ENCODE measurements around the gene POTEI. TPM values are rescaled to one million over a fixed set of nuclear protein-coding genes. Genes with fewer than 3 reads are reported as not detected.
"Not testable (repeated sequence)": the region's sequence is repeated elsewhere in the genome, so short reads cannot be mapped to it uniquely, and the experiment has no call there.

Gene POTEI
- polyA plus RNA-seq = 0.10 TPM
- long read RNA-seq, donor 1 = 0 reads
- long read RNA-seq, donor 2 = 0 reads
- long read RNA-seq, donor 3 = 0 reads
- long read RNA-seq, donor 4 = 0 reads
- long read RNA-seq, donor 5 = 0 reads
- long read RNA-seq, donor 6 = 0 reads
- long read RNA-seq, donor 7 = 0 reads
- long read RNA-seq, donor 8, partial matches to known transcripts = 0 of 8 reads
- long read RNA-seq, donor 8, other reads (novel, unspliced or antisense) = 8 of 8 reads
- long read RNA-seq, donor 9 = 0 reads
- long read RNA-seq, donor 10, partial matches to known transcripts = 0 of 12 reads
- long read RNA-seq, donor 10, other reads (novel, unspliced or antisense) = 12 of 12 reads
- long read RNA-seq, donor 11, partial matches to known transcripts = 0 of 6 reads
- long read RNA-seq, donor 11, other reads (novel, unspliced or antisense) = 6 of 6 reads

GRCh38 chr2:130509228-130509627 is at the start of gene POTEI:
Gene POTEI, minus strand, starts transcription at chr2:130509328. Its CDS starts 93 bp downstream, at chr2:130509235.
- not testable (repeated sequence) for H3K4me1 ChIP-seq (ENCODE audit: control insufficient read depth, insufficient read depth, low read length); H3K27ac ChIP-seq (ENCODE audit: low read length); DNase-seq; H3K9me3 ChIP-seq (ENCODE audit: control insufficient read depth, low read depth, low read length); H3K27me3 ChIP-seq (ENCODE audit: control insufficient read depth, insufficient read depth, low read length); H3K36me3 ChIP-seq (ENCODE audit: control insufficient read depth, insufficient read depth, low read length); H3K4me3 ChIP-seq (ENCODE audit: low read length)
- WGBS (ENCODE audit: insufficient coverage, low lambda C conversion rate) = no CpG with 5 or more reads among the region's 13 CpGs

- H3K4me1 ChIP-seq (ENCODE audit: control insufficient read depth, insufficient read depth, low read length); H3K4me3 ChIP-seq (ENCODE audit: low read length); DNase-seq; H3K36me3 ChIP-seq (ENCODE audit: control insufficient read depth, insufficient read depth, low read length); H3K9me3 ChIP-seq (ENCODE audit: control insufficient read depth, low read depth, low read length); H3K27me3 ChIP-seq (ENCODE audit: control insufficient read depth, insufficient read depth, low read length); H3K27ac ChIP-seq (ENCODE audit: low read length): not testable (repeated sequence)
- no CpG with 5 or more reads among the region's 8 CpGs for WGBS (ENCODE audit: insufficient coverage, low lambda C conversion rate)
These were observed 47.3 kb upstream of the POTEI start for GRCh38 chr2:130556441-130556840.

- not testable (repeated sequence) for DNase-seq; H3K4me3 ChIP-seq (ENCODE audit: low read length); H3K4me1 ChIP-seq (ENCODE audit: control insufficient read depth, insufficient read depth, low read length); H3K36me3 ChIP-seq (ENCODE audit: control insufficient read depth, insufficient read depth, low read length); H3K27me3 ChIP-seq (ENCODE audit: control insufficient read depth, insufficient read depth, low read length); H3K27ac ChIP-seq (ENCODE audit: low read length); H3K9me3 ChIP-seq (ENCODE audit: control insufficient read depth, low read depth, low read length)
- WGBS (ENCODE audit: insufficient coverage, low lambda C conversion rate) = no CpG with 5 or more reads among the region's 4 CpGs
These were observed 45.0 kb upstream of the POTEI start for GRCh38 chr2:130554178-130554577.

- H3K27ac ChIP-seq (ENCODE audit: low read length); H3K4me1 ChIP-seq (ENCODE audit: control insufficient read depth, insufficient read depth, low read length); H3K36me3 ChIP-seq (ENCODE audit: control insufficient read depth, insufficient read depth, low read length); DNase-seq; H3K9me3 ChIP-seq (ENCODE audit: control insufficient read depth, low read depth, low read length); H3K4me3 ChIP-seq (ENCODE audit: low read length); H3K27me3 ChIP-seq (ENCODE audit: control insufficient read depth, insufficient read depth, low read length): not testable (repeated sequence)
- WGBS (ENCODE audit: insufficient coverage, low lambda C conversion rate) = no CpG with 5 or more reads among the region's 27 CpGs
These were observed 40.3 kb upstream of the POTEI start for GRCh38 chr2:130549475-130549874.

GRCh38 chr2:130548418-130548817 is 39.3 kb upstream of the POTEI start:
- WGBS (ENCODE audit: insufficient coverage, low lambda C conversion rate) = no CpG with 5 or more reads among the region's 3 CpGs
- H3K9me3 ChIP-seq (ENCODE audit: control insufficient read depth, low read depth, low read length); DNase-seq; H3K4me3 ChIP-seq (ENCODE audit: low read length); H3K27ac ChIP-seq (ENCODE audit: low read length); H3K4me1 ChIP-seq (ENCODE audit: control insufficient read depth, insufficient read depth, low read length); H3K27me3 ChIP-seq (ENCODE audit: control insufficient read depth, insufficient read depth, low read length); H3K36me3 ChIP-seq (ENCODE audit: control insufficient read depth, insufficient read depth, low read length): not testable (repeated sequence)

GRCh38 chr2:130544978-130545377 is 35.9 kb upstream of the POTEI start:
- H3K27me3 ChIP-seq (ENCODE audit: control insufficient read depth, insufficient read depth, low read length); DNase-seq; H3K27ac ChIP-seq (ENCODE audit: low read length); H3K4me1 ChIP-seq (ENCODE audit: control insufficient read depth, insufficient read depth, low read length); H3K36me3 ChIP-seq (ENCODE audit: control insufficient read depth, insufficient read depth, low read length); H3K9me3 ChIP-seq (ENCODE audit: control insufficient read depth, low read depth, low read length); H3K4me3 ChIP-seq (ENCODE audit: low read length): not testable (repeated sequence)
- no CpG with 5 or more reads among the region's 5 CpGs for WGBS (ENCODE audit: insufficient coverage, low lambda C conversion rate)

- not testable (repeated sequence) for H3K27ac ChIP-seq (ENCODE audit: low read length); H3K9me3 ChIP-seq (ENCODE audit: control insufficient read depth, low read depth, low read length); DNase-seq; H3K27me3 ChIP-seq (ENCODE audit: control insufficient read depth, insufficient read depth, low read length); H3K4me3 ChIP-seq (ENCODE audit: low read length); H3K4me1 ChIP-seq (ENCODE audit: control insufficient read depth, insufficient read depth, low read length); H3K36me3 ChIP-seq (ENCODE audit: control insufficient read depth, insufficient read depth, low read length)
- WGBS (ENCODE audit: insufficient coverage, low lambda C conversion rate) = no CpG with 5 or more reads among the region's 12 CpGs
These were observed 34.8 kb upstream of the POTEI start for GRCh38 chr2:130543785-130544528.

- H3K4me1 ChIP-seq (ENCODE audit: control insufficient read depth, insufficient read depth, low read length); H3K9me3 ChIP-seq (ENCODE audit: control insufficient read depth, low read depth, low read length); DNase-seq; H3K4me3 ChIP-seq (ENCODE audit: low read length); H3K36me3 ChIP-seq (ENCODE audit: control insufficient read depth, insufficient read depth, low read length); H3K27ac ChIP-seq (ENCODE audit: low read length); H3K27me3 ChIP-seq (ENCODE audit: control insufficient read depth, insufficient read depth, low read length): not testable (repeated sequence)
- WGBS (ENCODE audit: insufficient coverage, low lambda C conversion rate) = no CpG with 5 or more reads among the region's 4 CpGs
These were observed 33.7 kb upstream of the POTEI start for GRCh38 chr2:130542789-130543188.

GRCh38 chr2:130538271-130538670 is 29.1 kb upstream of the POTEI start:
- not testable (repeated sequence) for H3K9me3 ChIP-seq (ENCODE audit: control insufficient read depth, low read depth, low read length)

GRCh38 chr2:130536654-130537053 is 27.5 kb upstream of the POTEI start:
- not testable (repeated sequence) for H3K27ac ChIP-seq (ENCODE audit: low read length); H3K36me3 ChIP-seq (ENCODE audit: control insufficient read depth, insufficient read depth, low read length)
- WGBS (ENCODE audit: insufficient coverage, low lambda C conversion rate) = no CpG with 5 or more reads among the region's 7 CpGs

More at GRCh38 chr2:130538271-130538670, 29.1 kb upstream of the POTEI start:
- DNase-seq; H3K27ac ChIP-seq (ENCODE audit: low read length); H3K4me1 ChIP-seq (ENCODE audit: control insufficient read depth, insufficient read depth, low read length); H3K36me3 ChIP-seq (ENCODE audit: control insufficient read depth, insufficient read depth, low read length); H3K4me3 ChIP-seq (ENCODE audit: low read length); H3K27me3 ChIP-seq (ENCODE audit: control insufficient read depth, insufficient read depth, low read length): not testable (repeated sequence)
- WGBS (ENCODE audit: insufficient coverage, low lambda C conversion rate) = no CpG with 5 or more reads among the region's 9 CpGs

More at GRCh38 chr2:130536654-130537053, 27.5 kb upstream of the POTEI start:
- not testable (repeated sequence) for H3K4me1 ChIP-seq (ENCODE audit: control insufficient read depth, insufficient read depth, low read length); H3K27me3 ChIP-seq (ENCODE audit: control insufficient read depth, insufficient read depth, low read length); H3K4me3 ChIP-seq (ENCODE audit: low read length); H3K9me3 ChIP-seq (ENCODE audit: control insufficient read depth, low read depth, low read length); DNase-seq
